Caco-2 (cell line): ENCODE data around the gene KCTD8. TPM values are rescaled to one million over a fixed set of nuclear protein-coding genes. Genes with fewer than 3 reads are reported as not detected.

Experiments used
- BruUV-seq: library from RNA; stranded (reverse); fragments of 400-500 nt; replicated peaks from 2 replicates; lab custom pipeline; 2021; lab: Mats Ljungman, UMichigan
- CTCF ChIA-PET: fragments of 300-600 bp; sonication (Branson Sonifier 250); formaldehyde crosslinking; loops from one replicate; lab custom pipeline; 2022; ENCODE audit warnings: antibody characterized with exemption; lab: Charles Lee
- POLR2A ChIA-PET: fragments of 300-600 bp; sonication (Branson Sonifier 250); formaldehyde crosslinking; loops from one replicate; lab custom pipeline; 2022; ENCODE audit warnings: antibody characterized with exemption; lab: Charles Lee
- DNase-seq, 2 experiments: peaks; one replicate each; pipeline versions ENCODE4 v3.0.0 to v3.0.0-alpha.2; 2020 to 2022
- H3K27me3 ChIP-seq: replicated peaks from 2 replicates; pipeline ENCODE4 v1.6.0; 2011; ENCODE audit warnings: low read length; ENCODE audit not compliant: control insufficient read depth, insufficient read depth
- H3K36me3 ChIP-seq: 2 replicates; pipeline ENCODE4 v1.5.1; 2011; ENCODE audit warnings: low read length; ENCODE audit not compliant: control insufficient read depth, insufficient read depth
- H3K4me1 ChIP-seq: fragments of 250-450 bp; sonication (Bioruptor Pico); 2 replicates; pipeline ENCODE4 v1.5.1; 2020; ENCODE audit warnings: mild to moderate bottlenecking
- H3K4me3 ChIP-seq: 2 replicates; pipeline ENCODE4 v1.5.1; 2011; ENCODE audit warnings: low read depth, mild to moderate bottlenecking, control low read depth, low read length
- H3K9me3 ChIP-seq: fragments of 250-450 bp; sonication (Bioruptor Pico); 2 replicates; pipeline ENCODE4 v1.5.1; 2020; ENCODE audit warnings: mild to moderate bottlenecking, moderate library complexity
- H3K27ac Mint-ChIP-seq: one replicate; pipeline ENCODE4 v1.8.0; 2022; ENCODE audit warnings: mixed read lengths; ENCODE audit not compliant: unreplicated experiment
- H3K27me3 Mint-ChIP-seq: one replicate; pipeline ENCODE4 v1.8.0; 2022; ENCODE audit warnings: mixed read lengths; ENCODE audit not compliant: insufficient read depth, unreplicated experiment
- H3K36me3 Mint-ChIP-seq: one replicate; pipeline ENCODE4 v1.8.0; 2022; ENCODE audit warnings: mild to moderate bottlenecking, mixed read lengths; ENCODE audit not compliant: insufficient read depth, unreplicated experiment
- H3K4me1 Mint-ChIP-seq: one replicate; pipeline ENCODE4 v1.8.0; 2022; ENCODE audit warnings: low read depth, mixed read lengths; ENCODE audit not compliant: unreplicated experiment
- H3K4me3 Mint-ChIP-seq: one replicate; pipeline ENCODE4 v1.8.0; 2022; ENCODE audit warnings: mild to moderate bottlenecking, moderate library complexity, mixed read lengths; ENCODE audit not compliant: unreplicated experiment
- H3K9me3 Mint-ChIP-seq: one replicate; pipeline ENCODE4 v1.8.0; 2022; ENCODE audit warnings: mixed read lengths; ENCODE audit not compliant: unreplicated experiment
- CTCF ChIP-seq, 2 experiments: fragments of 200-600 bp in 1 of 2; IDR thresholded peaks; 1 replicate in 1 of 2; 2 replicates in 1 of 2; pipeline versions ENCODE4 v1.5.1 to v1.8.0; 2011 to 2022; ENCODE audit warnings: antibody characterized with exemption in 1 of 2, control low read depth in 1 of 2, inconsistent platforms in 1 of 2, low read depth in 1 of 2, low read length in 1 of 2, mild to moderate bottlenecking in 1 of 2, moderate library complexity in 1 of 2; ENCODE audit not compliant: insufficient read depth in 1 of 2, severe bottlenecking in 1 of 2, unreplicated experiment in 1 of 2
- intact Hi-C: fragments of 100-400 bp; cut with micrococcal nuclease; formaldehyde crosslinking; loops from one replicate; pipeline ENCODE4 v1.10.0; 2022; ENCODE audit not compliant: unreplicated experiment
- total RNA-seq: library from RNA; stranded (reverse); gene quantifications from 2 replicates; pipeline ENCODE4 v1.2.3, GENCODE V29; 2022

KCTD8 gene
- total RNA-seq, 1 experiment from 2014 or later, result not detected

DNA sequence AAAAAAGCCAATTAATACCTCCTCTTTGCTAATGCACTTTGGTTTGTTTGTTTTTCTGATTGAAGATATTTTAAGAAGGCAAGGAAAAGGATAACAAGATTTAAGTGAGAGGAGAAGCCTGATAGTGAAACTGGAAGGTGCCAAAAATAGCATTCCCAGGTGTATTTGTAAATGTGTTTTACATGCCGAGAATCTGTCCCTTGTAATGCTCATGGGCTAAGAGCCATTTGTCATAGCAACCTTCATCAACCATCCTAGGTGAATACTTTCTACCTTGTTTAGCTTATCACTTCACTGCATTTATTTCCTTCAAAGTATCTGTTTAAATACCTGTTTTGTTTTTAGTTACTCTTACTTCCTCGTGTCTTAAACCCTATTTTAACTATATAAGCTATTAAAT, 127.8 kb downstream of the KCTD8 start:
- TF ChIP-seq CTCF (IDR thresholded peaks at IDR 0.05; ENCODE audit: insufficient read depth in 1 of 2, low read depth in 1 of 2, low read length in 1 of 2, severe bottlenecking in 1 of 2, unreplicated experiment in 1 of 2), result no peak
- ChIA-PET POLR2A (no interaction called here), CTCF (no interaction called here)
- no peaks in the 10 kb centered on the region for H3K9me3 ChIP-seq
- intact Hi-C loops, result no loop called here
- H3K4me3 ChIP-seq, result no peak overlapping the region
- H3K27ac Mint-ChIP-seq, result no peak overlapping the region
- no TSS peak for BruUV-seq
- H3K9me3 Mint-ChIP-seq, result no peaks in the 10 kb centered on the region
- H3K4me1 ChIP-seq, result no peaks in the 10 kb centered on the region
- no peak for DNase-seq
- no peaks in the 10 kb centered on the region for H3K27me3 ChIP-seq
- H3K4me3 Mint-ChIP-seq, result no peak overlapping the region
- H3K36me3 ChIP-seq, result no peaks in the 10 kb centered on the region
- H3K27me3 Mint-ChIP-seq, result peaks cover 3% of the 10 kb centered on the region
- H3K36me3 Mint-ChIP-seq, result no peaks in the 10 kb centered on the region
- no peaks in the 10 kb centered on the region for H3K4me1 Mint-ChIP-seq

DNA sequence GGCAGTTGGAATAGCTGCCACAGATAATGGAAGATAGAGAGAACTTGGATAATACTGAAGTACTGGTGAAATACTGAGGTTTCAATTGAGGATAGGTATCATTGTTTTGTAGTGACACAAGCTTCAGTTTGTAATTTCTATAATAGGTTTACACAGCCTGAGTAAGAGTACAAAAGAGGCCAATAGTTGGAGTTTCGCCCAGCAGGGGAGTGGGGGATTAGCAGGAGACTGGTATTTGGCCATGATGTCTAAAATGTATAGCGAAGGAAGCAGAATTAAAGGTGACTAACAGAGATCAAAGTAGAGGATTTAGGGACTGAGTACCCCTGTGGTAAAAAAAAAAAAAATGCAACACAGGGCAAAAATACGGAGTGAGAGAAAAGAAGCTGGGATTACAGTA, 129.5 kb downstream of the KCTD8 start:
- no peaks in the 10 kb centered on the region for H3K36me3 Mint-ChIP-seq
- Histone ChIP-seq H3K4me3 (no peak overlapping the region), H3K4me1 (no peaks in the 10 kb centered on the region), H3K9me3 (no peaks in the 10 kb centered on the region), H3K36me3 (no peaks in the 10 kb centered on the region), H3K27me3 (no peaks in the 10 kb centered on the region)
- no peak overlapping the region for H3K27ac Mint-ChIP-seq
- BruUV-seq, result no TSS peak
- no peaks in the 10 kb centered on the region for H3K4me1 Mint-ChIP-seq
- no peak overlapping the region for H3K4me3 Mint-ChIP-seq
- intact Hi-C loops, result no loop called here
- ChIA-PET CTCF (no interaction called here), POLR2A (no interaction called here)
- no peak for DNase-seq
- H3K27me3 Mint-ChIP-seq, result peaks cover 3% of the 10 kb centered on the region
- H3K9me3 Mint-ChIP-seq, result no peaks in the 10 kb centered on the region
- no peak for TF ChIP-seq CTCF (IDR thresholded peaks at IDR 0.05; ENCODE audit: insufficient read depth in 1 of 2, low read depth in 1 of 2, low read length in 1 of 2, severe bottlenecking in 1 of 2, unreplicated experiment in 1 of 2)

DNA sequence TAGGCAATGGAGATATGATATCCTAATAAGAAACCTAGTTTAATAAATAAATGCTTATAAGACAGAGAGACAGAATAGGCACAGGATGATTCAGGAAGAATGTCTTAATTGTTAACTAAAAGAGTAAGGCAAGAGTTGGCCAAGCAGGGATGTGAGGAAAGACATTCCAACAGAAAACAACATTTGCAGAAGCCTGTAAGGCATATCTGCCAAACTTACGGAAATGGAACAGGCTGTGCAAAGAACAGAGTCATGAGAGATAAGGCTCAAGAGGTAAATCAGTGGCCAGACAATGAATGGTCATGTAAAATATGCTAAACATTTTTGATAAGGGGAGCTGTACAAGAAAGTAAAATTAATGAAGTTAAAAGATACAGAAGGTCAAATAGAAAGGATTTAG, 134.9 kb downstream of the KCTD8 start:
- ChIA-PET POLR2A (interaction anchor here (0.5 kb wide), 1 partner anchor 9 kb away, joined by 3 read pairs; no protein-coding TSS in a partner anchor), CTCF (no interaction called here)
- H3K4me1 ChIP-seq, result no peaks in the 10 kb centered on the region
- Mint-ChIP-seq H3K27ac (no peak overlapping the region), H3K4me3 (no peak overlapping the region), H3K27me3 (peaks cover 3% of the 10 kb centered on the region), H3K36me3 (no peaks in the 10 kb centered on the region), H3K4me1 (no peaks in the 10 kb centered on the region), H3K9me3 (no peaks in the 10 kb centered on the region)
- no peak for TF ChIP-seq CTCF (IDR thresholded peaks at IDR 0.05; ENCODE audit: insufficient read depth in 1 of 2, low read depth in 1 of 2, low read length in 1 of 2, severe bottlenecking in 1 of 2, unreplicated experiment in 1 of 2)
- no peaks in the 10 kb centered on the region for H3K36me3 ChIP-seq
- no peak for DNase-seq
- H3K9me3 ChIP-seq, result no peaks in the 10 kb centered on the region
- intact Hi-C loops, result no loop called here
- no TSS peak for BruUV-seq
- H3K27me3 ChIP-seq, result no peaks in the 10 kb centered on the region
- H3K4me3 ChIP-seq, result no peak overlapping the region
